ENCODE data around the gene TIMM50. TPM values are rescaled to one million over a fixed set of nuclear protein-coding genes. Genes with fewer than 3 reads are reported as not detected.
"Not testable (repeated sequence)": the region's sequence is repeated elsewhere in the genome, so short reads cannot be mapped to it uniquely, and the experiment has no call there.

The TIMM50 gene
- total RNA-seq, result 91.6 and 93.8 TPM in 2 replicates

DNA sequence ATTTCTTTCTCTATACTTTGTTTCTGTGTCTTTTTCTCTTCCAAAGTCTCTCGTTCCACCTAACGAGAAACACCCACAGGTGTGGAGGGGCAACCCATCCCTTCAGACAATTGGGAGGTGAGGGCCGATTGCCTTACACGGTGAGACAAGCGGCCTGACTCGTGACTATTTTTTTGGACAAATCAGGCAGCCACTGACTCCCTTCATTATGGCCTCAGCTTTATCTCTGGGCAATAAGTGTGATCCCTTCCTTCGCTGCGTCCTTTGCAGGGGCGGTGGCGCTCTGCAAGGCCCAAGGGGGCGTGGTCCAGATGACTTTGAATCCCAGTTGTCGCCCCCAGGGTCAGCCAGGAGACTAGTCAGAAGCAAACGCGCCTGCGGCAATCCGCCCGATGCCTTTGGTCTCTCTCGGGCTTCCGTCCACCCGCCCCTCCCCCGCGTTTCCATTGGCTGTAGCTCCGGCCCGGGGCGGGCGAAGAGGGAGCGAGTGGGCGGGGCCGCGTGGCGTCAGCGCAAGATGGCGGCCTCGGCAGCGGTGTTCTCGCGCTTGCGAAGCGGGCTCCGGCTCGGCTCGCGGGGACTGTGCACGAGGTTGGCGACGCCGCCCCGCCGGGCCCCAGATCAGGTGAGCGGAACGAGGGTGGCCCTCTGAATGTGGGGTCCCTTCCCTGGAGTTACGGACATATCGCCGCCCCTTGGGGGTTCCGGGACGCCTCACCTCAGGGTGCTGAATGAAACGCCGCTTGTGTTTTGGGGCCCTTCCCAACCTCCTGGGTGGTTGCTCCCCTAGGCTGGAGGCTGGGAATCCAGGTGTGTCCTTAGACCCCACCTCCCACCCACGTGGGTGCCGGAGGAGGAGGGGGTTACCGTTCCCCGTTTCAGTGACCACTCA is at the start of gene TIMM50:
TIMM50 (plus strand) TSS at position 502 of the 892 bp plus-strand sequence; CDS start at position 518, 16 bp downstream.
- peak; percentile 75 for DNase-seq (ENCODE audit: low read depth, low spot score)

DNA sequence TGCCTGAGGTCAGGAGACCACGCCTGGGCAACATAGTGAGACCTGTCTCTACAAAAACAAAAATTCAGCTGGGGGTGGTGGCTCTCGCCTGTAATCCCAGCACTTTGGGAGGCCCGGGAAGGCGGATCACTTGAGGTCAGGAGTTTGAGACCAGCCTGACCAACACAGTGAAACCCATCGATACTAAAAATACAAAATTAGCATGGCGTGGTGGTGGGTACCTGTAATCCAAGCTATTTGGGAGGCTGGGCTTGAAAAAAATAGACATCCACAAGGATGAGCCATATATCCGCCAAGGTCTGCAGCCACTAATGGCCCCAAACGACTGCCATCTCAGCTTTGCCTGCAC is 48.0 kb upstream of the TIMM50 start:
- DNase-seq (ENCODE audit: low read depth, low spot score), result no peak

DNA sequence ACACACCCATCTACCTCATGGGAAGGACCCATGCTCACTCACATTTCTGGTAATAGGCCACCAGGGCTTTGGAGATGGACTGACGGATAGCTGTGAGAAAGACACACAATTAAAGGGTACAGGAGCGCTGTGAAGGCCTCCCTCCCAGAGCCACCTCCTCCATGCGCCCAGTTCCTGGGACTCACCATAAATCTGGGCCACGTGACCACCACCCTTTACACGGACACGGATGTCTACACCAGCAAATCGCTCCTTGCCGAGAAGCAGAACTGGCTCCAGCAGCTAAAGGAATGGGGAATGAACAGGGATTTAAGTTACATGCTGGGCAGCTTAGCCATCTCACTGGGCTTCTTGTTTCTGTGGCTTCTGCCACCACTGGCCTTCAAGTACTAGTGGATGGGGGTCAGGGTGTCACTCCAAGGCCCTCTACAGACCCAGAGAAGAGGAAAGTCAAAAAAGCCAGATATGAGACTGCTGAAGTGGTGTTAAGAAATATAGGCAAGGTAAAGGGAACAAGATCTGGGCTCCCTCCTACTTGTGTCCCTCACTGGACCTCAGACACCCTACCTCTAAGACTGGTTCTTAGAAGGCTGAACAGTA is 47.1 kb upstream of the TIMM50 start:
- no peak for DNase-seq (ENCODE audit: low read depth, low spot score)

DNA sequence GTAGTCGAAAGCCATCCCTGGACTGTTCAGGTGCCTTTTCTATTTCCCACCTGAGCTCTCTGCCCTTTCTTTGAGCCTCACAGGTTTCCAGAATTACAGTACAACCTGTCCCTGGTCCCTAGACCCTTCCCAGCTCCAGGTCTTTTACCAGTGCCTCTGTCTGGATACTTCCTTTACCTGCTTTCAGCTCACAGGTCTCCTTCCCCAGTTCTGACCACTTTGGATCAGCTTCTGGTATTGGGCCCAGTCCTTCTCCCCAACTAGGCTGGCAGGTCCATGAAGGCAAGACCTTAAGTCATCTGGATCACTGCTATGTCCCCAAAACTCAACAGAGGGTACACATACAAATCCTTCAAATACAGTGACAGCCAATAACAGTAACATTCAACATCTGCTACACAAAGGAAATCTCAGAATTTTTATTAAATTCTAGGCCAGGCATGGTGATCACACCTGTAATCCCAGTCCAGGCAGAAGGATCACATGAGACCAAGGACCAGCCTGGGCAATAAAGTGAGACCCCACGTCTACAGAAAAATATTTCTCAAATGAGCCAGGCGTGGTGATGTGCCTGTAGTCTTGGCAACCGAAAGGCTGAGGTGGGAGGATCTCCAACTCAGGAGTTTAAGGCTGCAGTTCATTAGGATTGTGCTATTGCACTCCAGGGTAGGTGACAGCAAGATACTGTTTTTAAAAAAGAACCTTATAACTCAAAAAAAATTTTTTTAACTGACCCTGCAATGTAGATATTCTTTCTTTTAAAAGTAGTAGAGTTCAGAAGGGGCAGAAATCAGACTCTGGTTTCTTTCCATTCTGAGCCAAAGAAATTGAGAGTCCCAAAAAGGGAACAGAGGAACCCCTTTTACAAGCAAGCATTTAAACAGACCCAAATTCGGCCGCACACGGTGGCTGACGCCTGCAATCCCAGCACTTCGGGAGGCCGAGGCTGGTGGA is 46.2 kb upstream of the TIMM50 start:
- DNase-seq (ENCODE audit: low read depth, low spot score), result no peak

DNA sequence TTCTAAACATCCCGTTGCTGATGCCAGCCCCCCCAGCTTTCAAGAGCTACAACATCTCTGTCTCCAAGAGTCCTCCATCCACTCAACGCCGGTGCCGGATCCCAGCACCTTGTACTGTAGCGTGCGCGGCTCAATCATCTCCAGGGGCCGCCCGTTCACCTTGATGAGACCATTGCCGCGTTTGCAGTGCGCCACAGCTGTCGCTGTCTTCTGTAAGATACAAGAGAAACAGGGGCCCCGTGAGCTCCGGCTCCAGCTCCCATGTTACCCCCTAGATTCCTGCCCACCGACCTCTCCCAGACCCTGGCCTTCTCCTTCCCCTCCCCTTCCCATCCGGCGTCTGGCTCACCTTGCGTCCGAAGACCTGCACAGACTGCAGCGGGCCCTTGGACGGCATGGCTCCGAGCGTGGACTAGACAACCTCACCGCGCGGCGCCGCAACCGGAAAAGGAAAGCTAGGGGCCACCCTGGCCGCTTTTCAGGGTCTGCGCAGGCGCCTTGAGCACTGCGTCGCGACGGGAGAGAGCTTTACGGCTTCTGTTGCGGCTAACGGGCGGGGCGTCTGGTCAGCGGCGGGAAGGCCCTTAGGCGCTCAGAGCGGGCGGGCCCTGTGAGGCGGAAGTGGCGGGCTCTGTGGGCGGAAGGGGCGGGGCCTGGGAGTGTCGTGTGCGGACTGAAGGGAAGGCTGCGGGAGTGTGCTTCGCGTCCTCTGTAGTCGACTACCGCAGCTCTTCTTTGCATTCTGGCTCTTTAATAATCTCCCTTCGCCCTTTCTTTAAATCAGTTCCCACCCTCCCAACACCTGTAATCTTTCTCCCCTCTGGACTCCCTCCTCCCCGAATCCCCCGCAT is 44.9 kb upstream of the TIMM50 start, which contains the start of gene RPS16:
RPS16 (minus strand) TSS at position 451 of the 851 bp plus-strand sequence; CDS start at position 397, 54 bp downstream.
- peak; percentile 90 for DNase-seq (ENCODE audit: low read depth, low spot score)

DNA sequence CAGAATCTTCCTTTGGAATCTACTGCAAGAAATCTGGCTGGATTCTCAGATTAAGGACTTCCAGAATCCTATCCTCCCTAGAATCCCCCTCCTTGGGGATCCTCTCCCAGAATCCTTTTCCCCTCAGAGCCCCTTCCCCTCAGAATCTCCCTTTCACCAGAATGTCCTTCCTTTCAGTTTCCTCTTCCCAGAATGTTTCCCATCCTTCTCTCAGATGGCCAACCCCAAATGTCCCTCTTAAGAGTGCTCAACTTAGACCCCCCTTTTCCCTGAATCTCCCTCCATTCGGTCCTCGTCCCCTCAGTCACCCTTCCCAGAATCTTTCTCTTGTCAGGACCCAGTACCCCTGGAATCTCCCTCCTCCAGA is 44.3 kb upstream of the TIMM50 start:
- no peak for DNase-seq (ENCODE audit: low read depth, low spot score)

DNA sequence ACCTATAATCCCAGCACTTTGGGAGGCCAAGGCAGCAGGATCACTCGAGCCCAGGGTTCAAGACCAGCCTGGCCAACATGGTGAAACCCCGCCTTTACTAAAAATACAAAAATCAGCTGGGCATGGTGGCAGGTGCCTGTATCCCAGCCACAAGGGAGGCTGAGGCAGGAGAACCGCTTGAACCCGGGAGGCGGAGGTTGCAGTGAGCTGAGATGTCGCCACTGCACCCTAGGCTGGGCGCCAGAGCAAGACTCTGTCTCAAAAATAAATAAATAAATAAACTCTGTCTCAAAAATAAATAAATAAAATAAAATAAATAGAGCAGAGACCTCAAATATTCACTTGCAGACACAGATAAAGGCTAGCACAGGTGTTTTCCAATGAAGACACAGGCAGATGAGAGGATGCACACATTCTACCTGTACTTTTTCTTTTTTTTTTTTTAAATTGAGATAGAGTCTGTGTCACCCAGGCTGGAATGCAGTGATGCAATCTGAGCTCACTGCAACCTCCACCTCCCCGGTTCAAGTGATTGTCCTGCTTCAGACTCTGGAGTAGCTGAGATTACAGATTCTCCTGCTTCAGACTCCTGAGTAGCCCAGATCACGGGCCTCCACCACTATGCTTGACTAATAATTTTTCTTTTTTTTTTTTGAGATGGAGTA is 42.2 kb upstream of the TIMM50 start:
- no peak for DNase-seq (ENCODE audit: low read depth, low spot score)

DNA sequence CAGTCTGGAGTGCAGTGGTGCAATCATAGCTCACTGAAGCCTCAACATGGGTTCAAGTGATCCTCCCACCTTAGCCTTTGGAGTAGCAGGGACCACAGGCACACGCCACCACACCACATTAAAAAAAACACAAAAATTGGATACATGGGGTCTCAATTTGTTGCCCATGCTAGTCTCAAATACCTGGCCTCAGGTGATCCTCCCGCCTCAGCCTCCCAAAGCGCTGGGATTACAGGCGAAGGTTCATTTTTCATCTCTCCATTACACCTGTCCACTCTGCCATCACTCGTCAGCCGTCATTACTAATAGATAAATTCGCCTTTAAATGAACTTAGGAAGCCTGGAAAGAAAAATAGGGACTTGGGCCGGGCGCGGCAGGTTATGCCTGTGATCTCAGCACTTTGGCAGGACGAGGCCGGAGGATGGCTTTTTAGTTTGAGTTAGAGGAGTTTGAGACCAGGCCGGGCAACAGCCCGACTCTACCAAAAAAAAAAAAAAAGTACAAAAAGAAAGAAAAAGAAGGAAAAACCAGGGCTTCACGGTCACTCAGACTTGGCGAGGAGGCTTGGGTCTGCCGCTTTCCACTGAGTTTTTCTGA is 35.9 kb upstream of the TIMM50 start:
- no peak for DNase-seq (ENCODE audit: low read depth, low spot score)

DNA sequence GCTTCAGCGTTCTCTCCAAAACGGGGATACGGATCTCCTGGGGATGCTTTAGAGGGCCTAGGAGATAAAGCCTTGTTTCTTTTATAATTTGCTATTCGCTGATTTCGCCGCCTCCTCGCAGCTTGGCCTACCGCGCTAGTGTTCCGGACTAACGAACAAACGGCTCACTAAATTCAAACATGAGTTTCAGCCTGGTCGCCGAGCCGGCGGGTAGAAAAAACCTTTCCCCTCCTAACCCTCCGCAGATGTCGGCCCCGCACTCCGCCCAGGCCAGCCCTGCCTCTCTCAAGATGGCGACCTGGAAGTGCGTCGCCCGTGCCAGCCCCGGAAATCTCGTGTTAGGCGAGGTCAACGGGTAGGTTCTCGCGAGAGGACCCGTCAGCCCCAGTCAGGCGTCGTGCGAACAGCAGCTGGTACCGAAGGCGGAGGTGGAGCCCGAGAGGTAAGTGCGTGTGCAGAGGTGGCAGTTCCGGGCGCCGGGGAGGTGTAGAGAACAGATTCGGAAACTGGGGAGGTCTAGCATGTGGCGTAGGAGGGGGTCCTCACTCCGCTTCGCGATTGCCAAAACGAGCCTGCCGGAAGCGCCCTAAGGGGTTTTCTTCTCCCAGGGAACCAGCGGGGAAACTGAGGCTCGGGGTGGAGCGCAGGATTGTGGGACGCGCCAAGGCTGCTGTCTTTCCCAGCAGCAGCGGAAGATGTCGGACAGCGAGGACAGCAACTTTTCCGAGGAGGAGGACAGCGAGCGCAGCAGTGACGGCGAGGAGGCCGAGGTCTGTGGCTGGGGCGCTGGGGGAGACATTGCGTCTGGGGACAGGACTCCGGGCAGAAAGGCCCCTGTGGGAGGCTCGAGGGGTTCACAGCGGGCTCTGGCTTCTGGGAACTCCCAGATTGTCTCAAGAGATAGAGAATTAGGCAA is 35.2 kb upstream of the TIMM50 start, which contains the start of gene SUPT5H:
SUPT5H (plus strand) TSS at position 387 of the 916 bp plus-strand sequence; CDS start at position 696, 309 bp downstream.
- peak; percentile 91 for DNase-seq (ENCODE audit: low read depth, low spot score)

DNA sequence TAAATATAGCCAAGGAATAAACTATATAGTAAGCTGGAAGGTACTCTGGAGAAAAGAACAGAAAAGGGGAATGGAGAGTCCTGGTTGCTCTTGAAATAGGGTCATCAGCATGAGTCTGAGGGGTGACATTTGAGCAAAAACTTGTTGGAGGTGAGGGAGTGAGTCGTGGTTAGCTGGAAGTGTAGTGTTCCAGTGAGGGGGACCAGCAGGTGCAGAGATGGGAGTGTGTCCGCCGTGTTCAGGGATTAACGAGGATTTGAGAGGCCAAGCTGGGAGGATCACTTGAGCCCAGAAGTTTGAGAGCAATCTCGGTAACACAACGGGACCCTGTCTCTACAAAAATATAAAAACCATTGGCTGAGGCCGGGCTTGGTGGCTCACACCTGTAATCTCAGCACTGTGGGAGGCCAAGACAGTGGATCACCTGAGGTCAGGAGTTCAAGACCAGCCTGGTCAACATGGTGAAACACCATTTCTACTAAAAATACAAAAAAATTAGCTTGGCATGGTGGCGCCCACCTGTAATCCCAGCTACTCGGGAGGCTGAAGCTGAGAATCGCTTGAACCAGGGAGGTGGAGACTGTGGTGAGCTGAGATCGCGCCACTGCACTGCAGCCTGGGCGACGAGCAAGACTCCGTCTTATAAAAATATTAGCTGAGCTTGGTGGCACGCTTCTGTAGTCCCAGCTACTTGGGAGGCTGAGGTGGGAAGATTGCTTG is 34.1 kb upstream of the TIMM50 start:
- no peak for DNase-seq (ENCODE audit: low read depth, low spot score)

DNA sequence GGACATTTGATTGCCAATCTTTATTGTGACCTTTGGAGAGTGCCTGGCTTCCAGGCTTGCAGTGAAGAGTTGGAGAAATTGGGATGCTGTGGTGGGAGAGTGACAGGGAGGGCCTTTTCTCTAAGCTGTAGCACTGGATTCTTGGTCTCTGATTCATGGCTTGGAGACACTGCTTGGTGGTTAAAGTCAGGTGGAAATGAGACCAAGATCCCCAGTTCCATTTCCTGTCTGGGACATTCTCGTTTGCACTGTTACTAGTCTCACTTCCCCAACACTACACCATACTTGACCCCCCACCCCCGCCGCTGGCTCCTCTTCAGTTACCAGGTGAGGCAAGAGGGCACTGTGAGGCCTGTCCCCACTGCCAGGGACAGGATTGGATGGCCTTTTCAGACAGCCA is 32.4 kb upstream of the TIMM50 start:
- no peak for DNase-seq (ENCODE audit: low read depth, low spot score)

DNA sequence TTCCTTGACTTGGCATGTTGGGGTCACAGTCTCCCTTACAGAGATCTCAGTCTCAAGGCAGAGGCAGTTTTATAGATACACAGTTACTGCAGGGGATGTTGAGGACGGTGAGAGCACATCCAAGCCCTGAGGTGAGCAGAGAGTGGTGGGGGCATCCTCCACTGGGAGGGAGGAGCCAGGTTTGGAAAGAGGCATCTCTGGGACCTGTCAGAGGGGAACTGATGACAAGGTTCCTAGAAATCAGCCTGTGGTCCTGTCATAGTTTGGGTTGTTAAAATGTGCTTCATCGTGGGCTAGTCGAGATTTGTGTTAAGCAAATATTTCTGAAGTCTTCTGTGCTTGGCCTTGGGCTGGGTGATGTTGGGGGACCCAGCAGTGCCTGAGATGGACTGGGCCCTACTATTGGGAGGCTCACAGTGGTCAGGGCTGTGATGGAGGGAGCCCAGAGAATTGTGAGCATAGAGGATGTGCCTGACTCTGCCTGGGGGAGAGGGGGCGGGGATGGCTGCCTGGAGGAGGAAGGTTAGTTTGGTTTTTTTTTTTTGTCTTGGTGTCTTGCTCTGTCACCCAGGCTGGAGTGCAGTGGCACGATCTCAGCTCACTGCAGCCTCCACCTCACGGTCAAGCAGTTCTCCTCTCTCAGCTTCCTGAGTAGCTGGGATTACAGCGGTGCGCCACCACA is 31.4 kb upstream of the TIMM50 start:
- DNase-seq (ENCODE audit: low read depth, low spot score), result no peak

DNA sequence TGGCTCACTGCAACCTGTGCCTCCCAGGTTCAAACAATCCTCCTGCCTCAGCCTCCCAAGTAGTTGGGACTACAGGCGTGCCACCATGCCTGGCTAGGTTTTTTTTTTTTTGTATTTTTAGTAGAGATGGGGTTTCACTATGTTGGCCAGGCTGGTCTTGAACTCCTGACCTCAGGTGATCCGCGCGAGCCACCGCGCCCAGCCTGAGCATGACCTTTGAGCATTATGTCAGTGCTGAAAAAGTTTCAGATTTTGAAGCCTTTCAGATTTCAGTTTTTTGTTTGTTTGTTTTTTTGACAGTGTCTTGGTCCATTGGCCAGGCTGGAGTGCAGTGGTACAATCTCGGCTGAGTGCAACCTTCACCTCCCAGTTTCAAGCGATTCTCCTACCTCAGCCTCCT is 29.4 kb upstream of the TIMM50 start:
- not testable (repeated sequence) for DNase-seq (ENCODE audit: low read depth, low spot score)

DNA sequence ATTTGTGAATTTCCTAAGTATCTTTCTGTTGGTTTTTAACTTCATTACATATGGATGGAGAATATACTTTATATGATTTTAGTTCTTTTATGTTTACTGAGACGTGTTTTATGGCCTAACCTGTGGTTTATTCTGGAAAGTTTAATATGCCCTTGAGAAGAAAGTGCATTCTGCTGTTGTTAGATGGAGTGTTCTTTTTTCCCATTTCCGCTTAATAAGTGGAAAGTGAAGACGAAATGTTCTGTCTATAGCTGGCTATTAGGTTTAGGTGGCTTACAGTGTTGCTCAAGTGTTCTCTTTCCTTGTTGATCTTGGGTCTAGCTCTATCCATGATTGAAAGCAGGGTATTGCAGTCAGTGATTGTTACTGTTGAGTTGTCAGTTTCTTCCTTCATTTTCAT is 17.2 kb upstream of the TIMM50 start:
- DNase-seq (ENCODE audit: low read depth, low spot score), result no peak

DNA sequence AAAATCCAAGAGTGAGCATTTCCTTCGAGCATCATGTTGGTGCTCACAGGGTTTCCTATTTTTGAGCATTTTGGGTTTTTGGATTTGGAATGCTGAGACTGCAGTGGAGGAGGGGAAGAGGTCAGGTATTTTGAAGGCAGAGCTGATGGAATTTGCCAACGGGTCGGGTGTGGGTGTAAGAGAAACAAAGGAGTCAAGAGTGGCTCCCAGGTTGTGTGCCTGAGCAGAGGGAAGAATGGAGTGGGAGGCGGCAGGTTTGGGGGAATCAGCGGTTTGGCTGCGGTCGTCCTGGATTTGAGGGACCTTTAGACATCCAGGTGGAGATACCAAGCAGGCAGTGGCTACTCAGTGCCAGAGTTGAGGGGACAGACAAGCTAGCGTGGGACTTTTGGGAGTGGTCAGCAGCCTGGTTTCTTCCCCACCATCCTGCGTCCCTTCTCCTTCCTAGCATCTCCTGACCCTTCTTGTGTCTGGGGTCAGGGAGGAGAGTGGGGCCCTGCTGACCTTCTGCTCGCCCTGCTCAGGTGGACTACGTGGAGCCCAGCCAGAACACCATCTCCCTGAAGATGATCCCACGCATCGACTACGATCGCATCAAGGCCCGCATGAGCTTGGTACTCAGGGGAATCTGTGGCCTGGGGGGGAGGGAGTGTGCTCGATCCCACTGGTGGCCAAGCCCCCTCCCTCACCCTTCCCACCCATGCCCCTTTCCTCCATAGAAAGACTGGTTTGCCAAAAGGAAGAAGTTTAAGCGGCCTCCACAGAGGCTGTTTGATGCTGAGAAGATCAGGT is 14.5 kb upstream of the TIMM50 start:
- DNase-seq (ENCODE audit: low read depth, low spot score), result no peak

DNA sequence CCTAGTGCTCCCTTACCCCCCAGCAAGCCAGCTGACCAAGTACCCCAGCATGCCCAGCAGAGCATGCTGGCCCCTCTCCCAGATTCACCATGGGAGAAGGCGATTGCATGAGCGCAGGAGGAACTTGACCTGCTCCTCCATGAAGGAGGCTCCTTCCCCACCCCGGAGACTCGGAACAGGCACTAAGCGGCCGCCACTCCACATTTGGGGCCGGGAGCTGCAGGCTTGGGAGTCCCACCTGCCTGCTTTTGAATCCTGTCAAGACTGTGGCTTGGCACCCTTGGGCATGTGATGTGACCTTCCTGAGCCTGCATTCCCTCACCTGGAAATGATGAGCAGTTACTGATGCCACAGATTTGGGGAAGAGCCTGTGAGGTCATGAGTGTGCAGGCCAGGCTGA is 12.7 kb upstream of the TIMM50 start:
- DNase-seq (ENCODE audit: low read depth, low spot score), result no peak

DNA sequence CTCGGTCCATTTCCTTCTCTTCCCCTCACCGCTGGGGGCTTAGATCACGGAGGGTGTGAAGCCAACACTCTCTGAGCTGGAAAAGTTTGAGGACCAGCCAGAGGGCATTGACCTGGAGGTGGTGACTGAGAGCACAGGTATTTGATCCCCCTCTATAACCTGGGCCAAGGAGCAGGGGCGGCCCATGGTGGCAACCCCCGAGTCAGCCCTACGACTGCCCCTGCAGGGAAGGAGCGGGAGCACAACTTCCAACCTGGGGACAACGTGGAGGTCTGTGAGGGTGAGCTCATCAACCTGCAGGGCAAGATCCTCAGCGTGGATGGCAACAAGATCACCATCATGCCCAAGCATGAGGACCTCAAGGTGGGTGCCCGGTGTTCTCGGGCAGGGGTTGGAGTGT is 11.6 kb upstream of the TIMM50 start:
- no peak for DNase-seq (ENCODE audit: low read depth, low spot score)
